Liver (tissue), 9 donors: ENCODE results near the gene UBE2D1. TPM values are rescaled to one million over a fixed set of nuclear protein-coding genes. Genes with fewer than 3 reads are reported as not detected.

Experiments
- DNase-seq: peaks from one replicate; pipeline ENCODE4 v3.0.0-alpha.2; 2017; ENCODE audit warnings: low spot score
- H3K27ac ChIP-seq, 2 donors: one replicate each; pipeline ENCODE4 v1.7.0; 2013; ENCODE audit warnings: inconsistent platforms in 2 of 2, low read length in 2 of 2, control low read depth in 1 of 2, low read depth in 1 of 2, mild to moderate bottlenecking in 1 of 2
- H3K27me3 ChIP-seq, 4 donors: one replicate each; pipeline versions ENCODE4 v1.6.1 to v1.7.0; 2013; ENCODE audit warnings: low read length in 3 of 4, inconsistent platforms in 1 of 4, mild to moderate bottlenecking in 1 of 4, moderate library complexity in 1 of 4; ENCODE audit not compliant: control insufficient read depth in 4 of 4, insufficient read depth in 4 of 4
- H3K36me3 ChIP-seq, 4 donors: one replicate each; pipeline versions ENCODE4 v1.6.1 to v1.7.0; 2013; ENCODE audit warnings: low read length in 3 of 4, mild to moderate bottlenecking in 3 of 4, low read depth in 1 of 4, moderate library complexity in 1 of 4; ENCODE audit not compliant: control insufficient read depth in 4 of 4, insufficient read depth in 3 of 4
- H3K4me1 ChIP-seq, 4 donors: one replicate each; pipeline versions ENCODE4 v1.6.1 to v1.7.0; 2013; ENCODE audit warnings: low read length in 3 of 4, mild to moderate bottlenecking in 3 of 4, moderate library complexity in 1 of 4; ENCODE audit not compliant: control insufficient read depth in 4 of 4, insufficient read depth in 4 of 4
- H3K4me3 ChIP-seq, 3 donors: one replicate each; pipeline versions ENCODE4 v1.6.1 to v1.7.0; 2013; ENCODE audit warnings: low read length in 3 of 3, control low read depth in 1 of 3, low read depth in 1 of 3, mild to moderate bottlenecking in 1 of 3
- H3K9ac ChIP-seq, 2 donors: one replicate each; pipeline ENCODE4 v1.7.0; 2013; ENCODE audit warnings: low read length in 2 of 2, mild to moderate bottlenecking in 2 of 2, moderate library complexity in 2 of 2, control low read depth in 1 of 2, low read depth in 1 of 2
- H3K9me3 ChIP-seq, 4 donors: one replicate each; pipeline versions ENCODE4 v1.6.1 to v1.7.0; 2013; ENCODE audit warnings: low read length in 3 of 4; ENCODE audit not compliant: control insufficient read depth in 4 of 4
- EGR1 ChIP-seq, 2 donors: IDR thresholded peaks; 2 replicates each; pipeline ENCODE4 v1.6.1; 2016 to 2018; ENCODE audit warnings: antibody characterized with exemption in 2 of 2, low read depth in 2 of 2
- FOXA1 ChIP-seq: IDR thresholded peaks from 2 replicates; pipeline ENCODE4 v1.6.1; 2016; ENCODE audit warnings: antibody characterized with exemption
- FOXA2 ChIP-seq: IDR thresholded peaks from 2 replicates; pipeline ENCODE4 v1.6.1; 2016; ENCODE audit warnings: antibody characterized with exemption
- GABPA ChIP-seq, 2 donors: IDR thresholded peaks in 1 of 2; conservative IDR thresholded peaks in 1 of 2; 2 replicates each; pipeline ENCODE4 v1.6.1; 2016; ENCODE audit warnings: antibody characterized with exemption in 2 of 2, mild to moderate bottlenecking in 1 of 2, moderate library complexity in 1 of 2
- HNF4A ChIP-seq, 2 donors: conservative IDR thresholded peaks; 2 replicates each; pipeline ENCODE4 v1.6.1; 2016; ENCODE audit warnings: antibody characterized with exemption in 2 of 2, mild to moderate bottlenecking in 2 of 2
- HNF4G ChIP-seq: IDR thresholded peaks from 2 replicates; pipeline ENCODE4 v1.6.1; 2016; ENCODE audit warnings: antibody characterized with exemption
- NR2F2 ChIP-seq: IDR thresholded peaks from 2 replicates; pipeline ENCODE4 v1.6.1; 2016; ENCODE audit warnings: antibody characterized with exemption
- RAD21 ChIP-seq, 2 donors: IDR thresholded peaks; 2 replicates each; pipeline ENCODE4 v1.6.1; 2016; ENCODE audit warnings: antibody characterized with exemption in 2 of 2, mild to moderate bottlenecking in 2 of 2
- RXRA ChIP-seq, 2 donors: IDR thresholded peaks; 2 replicates each; pipeline ENCODE4 v1.6.1; 2017 to 2018; ENCODE audit warnings: antibody characterized with exemption in 2 of 2, mild to moderate bottlenecking in 1 of 2
- SP1 ChIP-seq: IDR thresholded peaks from 2 replicates; pipeline ENCODE4 v1.6.1; 2018; ENCODE audit warnings: antibody characterized with exemption, mild to moderate bottlenecking
- TAF1 ChIP-seq: conservative IDR thresholded peaks from 2 replicates; pipeline ENCODE4 v1.6.1; 2016; ENCODE audit warnings: antibody characterized with exemption, mild to moderate bottlenecking
- WGBS: extraction: QIAGEN DNeasy Blood & Tissue Kit; methylation state at CpG from one replicate; pipeline ENCODE4 v1.1.7; 2013; 5-methylcytosine and 5-hydroxymethylcytosine counted together
- polyA plus RNA-seq, 2 donors: library from polyadenylated mRNA; stranded (reverse) in 1 of 2; unstranded in 1 of 2; fragments of 200-250 nt in 1 of 2; fragments of >200 nt in 1 of 2; fragmentation: Nextera tagmentation in 1 of 2; extraction: Ambion mirVana in 1 of 2; gene quantifications; one replicate each; pipeline versions ENCODE4 v1.2.1 to v1.2.3, GENCODE V29; 2013 to 2015
- total RNA-seq, 2 donors: library from RNA; depleted of rRNA; stranded (reverse); fragments of >200 nt; gene quantifications; one replicate each; pipeline ENCODE4 v1.2.3, GENCODE V29; 2014
- TF ChIP-seq, protein P1 (sequence below): fragments of 150-350 bp; IDR thresholded peaks from 2 replicates; pipeline ENCODE4 v1.5.1; 2017; ENCODE audit warnings: improper control_type of control experiment, low read depth, low read length; ENCODE audit not compliant: missing input control
- TF ChIP-seq, protein P2 (sequence below): IDR thresholded peaks from 2 replicates; pipeline ENCODE4 v1.6.1; 2016; ENCODE audit warnings: antibody characterized with exemption
- TF ChIP-seq, protein P3 (sequence below): IDR thresholded peaks from 2 replicates; pipeline ENCODE4 v1.6.1; 2016; ENCODE audit warnings: antibody characterized with exemption
- TF ChIP-seq, protein P4 (sequence below): IDR thresholded peaks from 2 replicates; pipeline ENCODE4 v1.6.1; 2016; ENCODE audit warnings: antibody characterized with exemption
- TF ChIP-seq, protein P5 (sequence below): IDR thresholded peaks from 2 replicates; pipeline ENCODE4 v1.6.1; 2016; ENCODE audit warnings: antibody characterized with exemption, mild to moderate bottlenecking
- donor health status: healthy.
- donor health status: healthy.
- donor health status: healthy.
- donor health status: healthy.
- donor health status: healthy.

Gene UBE2D1
- total and polyA plus RNA-seq, 4 donors, result 3.5 to 6.8 (median 5.8) TPM

DNA sequence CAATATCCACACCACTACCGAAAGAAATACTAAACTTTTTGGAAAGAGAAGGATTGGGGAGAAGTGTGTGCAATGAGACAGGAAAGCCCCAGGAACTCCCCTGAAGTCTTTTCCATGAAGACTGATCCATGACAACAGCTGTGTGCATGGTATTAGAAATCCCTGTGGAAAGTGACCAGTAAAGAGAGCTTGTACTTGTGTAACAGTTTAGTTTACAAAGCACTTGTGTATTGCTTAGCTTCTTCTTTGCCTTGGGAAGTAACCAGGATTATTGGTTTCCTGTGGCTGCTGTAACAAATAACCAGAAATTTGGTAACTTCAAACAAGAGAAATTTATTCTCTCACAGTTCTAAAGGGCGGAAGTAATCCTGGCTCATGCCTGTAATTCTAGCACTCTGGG, 69.2 kb downstream of the UBE2D1 start:
- no peak for DNase-seq
- H3K4me1 ChIP-seq, result no peaks in the 10 kb centered on the region
- no peak overlapping the region for H3K4me3 ChIP-seq
- H3K36me3 ChIP-seq, result no peaks in the 10 kb centered on the region
- H3K27me3 ChIP-seq, result no peaks in the 10 kb centered on the region
- no peaks in the 10 kb centered on the region for H3K9me3 ChIP-seq
- no peak overlapping the region for H3K9ac ChIP-seq
- H3K27ac ChIP-seq, result no peak overlapping the region
- WGBS, result 97% methylated on average over 2 of the region's 2 CpGs
- no peak for TF ChIP-seq RXRA (IDR thresholded peaks at IDR 0.05)

DNA sequence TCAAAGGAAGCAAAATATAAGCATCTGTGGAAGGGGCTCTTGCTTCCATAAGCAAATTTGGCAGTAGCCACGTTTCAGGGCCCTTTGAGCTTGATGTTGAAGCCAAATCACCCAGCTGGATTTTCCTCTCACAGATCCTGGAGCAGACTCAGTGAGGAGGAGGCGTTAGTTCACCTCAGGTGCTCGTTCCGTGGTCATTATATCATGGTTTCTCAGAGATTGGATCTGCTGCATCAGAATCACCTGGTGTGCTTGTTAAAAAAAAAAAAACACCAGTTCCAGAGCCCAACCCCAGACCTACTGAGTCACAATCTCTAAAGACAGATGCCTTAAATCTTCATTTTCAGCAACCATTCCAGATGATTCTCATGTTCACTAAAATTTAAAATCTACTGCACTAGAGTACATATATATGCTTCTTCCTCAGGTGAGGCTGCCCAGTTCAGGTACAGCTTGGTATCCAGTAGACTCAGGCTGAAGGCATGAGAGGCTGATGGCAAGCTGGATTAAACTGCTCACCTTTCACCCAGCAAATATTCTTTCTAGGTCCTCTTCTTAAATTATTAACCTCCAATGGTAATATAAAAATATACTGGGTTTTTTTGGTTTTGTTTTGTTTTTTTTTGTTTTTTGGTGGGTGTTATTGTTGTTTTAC, 75.3 kb downstream of the UBE2D1 start:
- peaks cover 0 to 5% (median 0%) of the 10 kb centered on the region in 4 donors for H3K4me1 ChIP-seq
- H3K27ac ChIP-seq, result no peak overlapping the region
- H3K36me3 ChIP-seq, result no peaks in the 10 kb centered on the region
- WGBS, result 70% methylated on average over 4 of the region's 4 CpGs
- H3K27me3 ChIP-seq, result no peaks in the 10 kb centered on the region
- no peak overlapping the region for H3K4me3 ChIP-seq
- H3K9me3 ChIP-seq, result no peaks in the 10 kb centered on the region
- no peak overlapping the region for H3K9ac ChIP-seq
- TF ChIP-seq SP1 (no peak), RXRA (IDR thresholded peaks at IDR 0.05) (no peak), NR2F2 (no peak), FOXA2 (no peak), RAD21 (IDR thresholded peaks at IDR 0.05) (no peak), EGR1 (IDR thresholded peaks at IDR 0.05; ENCODE audit: low read depth in 2 of 2) (no peak), HNF4A (conservative IDR thresholded peaks at IDR 0.05) (no peak), GABPA (IDR thresholded peaks at IDR 0.05 in 1 of 2, conservative IDR thresholded peaks at IDR 0.05 in 1 of 2) (no peak), FOXA1 (no peak), TAF1 (no peak), HNF4G (no peak)
- TF ChIP-seq, protein P1, sequence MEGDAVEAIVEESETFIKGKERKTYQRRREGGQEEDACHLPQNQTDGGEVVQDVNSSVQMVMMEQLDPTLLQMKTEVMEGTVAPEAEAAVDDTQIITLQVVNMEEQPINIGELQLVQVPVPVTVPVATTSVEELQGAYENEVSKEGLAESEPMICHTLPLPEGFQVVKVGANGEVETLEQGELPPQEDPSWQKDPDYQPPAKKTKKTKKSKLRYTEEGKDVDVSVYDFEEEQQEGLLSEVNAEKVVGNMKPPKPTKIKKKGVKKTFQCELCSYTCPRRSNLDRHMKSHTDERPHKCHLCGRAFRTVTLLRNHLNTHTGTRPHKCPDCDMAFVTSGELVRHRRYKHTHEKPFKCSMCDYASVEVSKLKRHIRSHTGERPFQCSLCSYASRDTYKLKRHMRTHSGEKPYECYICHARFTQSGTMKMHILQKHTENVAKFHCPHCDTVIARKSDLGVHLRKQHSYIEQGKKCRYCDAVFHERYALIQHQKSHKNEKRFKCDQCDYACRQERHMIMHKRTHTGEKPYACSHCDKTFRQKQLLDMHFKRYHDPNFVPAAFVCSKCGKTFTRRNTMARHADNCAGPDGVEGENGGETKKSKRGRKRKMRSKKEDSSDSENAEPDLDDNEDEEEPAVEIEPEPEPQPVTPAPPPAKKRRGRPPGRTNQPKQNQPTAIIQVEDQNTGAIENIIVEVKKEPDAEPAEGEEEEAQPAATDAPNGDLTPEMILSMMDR, result no peak
- TF ChIP-seq, protein P2, sequence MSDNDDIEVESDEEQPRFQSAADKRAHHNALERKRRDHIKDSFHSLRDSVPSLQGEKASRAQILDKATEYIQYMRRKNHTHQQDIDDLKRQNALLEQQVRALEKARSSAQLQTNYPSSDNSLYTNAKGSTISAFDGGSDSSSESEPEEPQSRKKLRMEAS, result no peak
- TF ChIP-seq, protein P3, sequence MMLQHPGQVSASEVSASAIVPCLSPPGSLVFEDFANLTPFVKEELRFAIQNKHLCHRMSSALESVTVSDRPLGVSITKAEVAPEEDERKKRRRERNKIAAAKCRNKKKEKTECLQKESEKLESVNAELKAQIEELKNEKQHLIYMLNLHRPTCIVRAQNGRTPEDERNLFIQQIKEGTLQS, result no peak
- TF ChIP-seq, protein P4, sequence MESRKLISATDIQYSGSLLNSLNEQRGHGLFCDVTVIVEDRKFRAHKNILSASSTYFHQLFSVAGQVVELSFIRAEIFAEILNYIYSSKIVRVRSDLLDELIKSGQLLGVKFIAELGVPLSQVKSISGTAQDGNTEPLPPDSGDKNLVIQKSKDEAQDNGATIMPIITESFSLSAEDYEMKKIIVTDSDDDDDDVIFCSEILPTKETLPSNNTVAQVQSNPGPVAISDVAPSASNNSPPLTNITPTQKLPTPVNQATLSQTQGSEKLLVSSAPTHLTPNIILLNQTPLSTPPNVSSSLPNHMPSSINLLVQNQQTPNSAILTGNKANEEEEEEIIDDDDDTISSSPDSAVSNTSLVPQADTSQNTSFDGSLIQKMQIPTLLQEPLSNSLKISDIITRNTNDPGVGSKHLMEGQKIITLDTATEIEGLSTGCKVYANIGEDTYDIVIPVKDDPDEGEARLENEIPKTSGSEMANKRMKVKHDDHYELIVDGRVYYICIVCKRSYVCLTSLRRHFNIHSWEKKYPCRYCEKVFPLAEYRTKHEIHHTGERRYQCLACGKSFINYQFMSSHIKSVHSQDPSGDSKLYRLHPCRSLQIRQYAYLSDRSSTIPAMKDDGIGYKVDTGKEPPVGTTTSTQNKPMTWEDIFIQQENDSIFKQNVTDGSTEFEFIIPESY, result no peak
- TF ChIP-seq, protein P5, sequence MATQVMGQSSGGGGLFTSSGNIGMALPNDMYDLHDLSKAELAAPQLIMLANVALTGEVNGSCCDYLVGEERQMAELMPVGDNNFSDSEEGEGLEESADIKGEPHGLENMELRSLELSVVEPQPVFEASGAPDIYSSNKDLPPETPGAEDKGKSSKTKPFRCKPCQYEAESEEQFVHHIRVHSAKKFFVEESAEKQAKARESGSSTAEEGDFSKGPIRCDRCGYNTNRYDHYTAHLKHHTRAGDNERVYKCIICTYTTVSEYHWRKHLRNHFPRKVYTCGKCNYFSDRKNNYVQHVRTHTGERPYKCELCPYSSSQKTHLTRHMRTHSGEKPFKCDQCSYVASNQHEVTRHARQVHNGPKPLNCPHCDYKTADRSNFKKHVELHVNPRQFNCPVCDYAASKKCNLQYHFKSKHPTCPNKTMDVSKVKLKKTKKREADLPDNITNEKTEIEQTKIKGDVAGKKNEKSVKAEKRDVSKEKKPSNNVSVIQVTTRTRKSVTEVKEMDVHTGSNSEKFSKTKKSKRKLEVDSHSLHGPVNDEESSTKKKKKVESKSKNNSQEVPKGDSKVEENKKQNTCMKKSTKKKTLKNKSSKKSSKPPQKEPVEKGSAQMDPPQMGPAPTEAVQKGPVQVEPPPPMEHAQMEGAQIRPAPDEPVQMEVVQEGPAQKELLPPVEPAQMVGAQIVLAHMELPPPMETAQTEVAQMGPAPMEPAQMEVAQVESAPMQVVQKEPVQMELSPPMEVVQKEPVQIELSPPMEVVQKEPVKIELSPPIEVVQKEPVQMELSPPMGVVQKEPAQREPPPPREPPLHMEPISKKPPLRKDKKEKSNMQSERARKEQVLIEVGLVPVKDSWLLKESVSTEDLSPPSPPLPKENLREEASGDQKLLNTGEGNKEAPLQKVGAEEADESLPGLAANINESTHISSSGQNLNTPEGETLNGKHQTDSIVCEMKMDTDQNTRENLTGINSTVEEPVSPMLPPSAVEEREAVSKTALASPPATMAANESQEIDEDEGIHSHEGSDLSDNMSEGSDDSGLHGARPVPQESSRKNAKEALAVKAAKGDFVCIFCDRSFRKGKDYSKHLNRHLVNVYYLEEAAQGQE, result no peak
- DNase-seq, result no peak
